HEK293T (cell line): ENCODE measurements around the gene DSG2.

Experiments
- CTCF ChIA-PET: fragments of 350-600 bp; formaldehyde crosslinking; extraction: SDS; loops from one replicate; lab custom pipeline; 2021; ENCODE audit warnings: antibody characterized with exemption, inconsistent platforms; lab: Yijun Ruan, JAX
- POLR2A ChIA-PET: fragments of 350-600 bp; formaldehyde crosslinking; extraction: SDS; loops from one replicate; lab custom pipeline; 2020; ENCODE audit warnings: antibody characterized with exemption, inconsistent platforms; lab: Yijun Ruan, JAX
- DNase-seq: peaks from one replicate; pipeline ENCODE4 v3.0.0; 2012; ENCODE audit warnings: mixed read lengths; ENCODE audit errors: extremely low spot score
- ARNT ChIP-seq: fragments of 450-650 bp; IDR thresholded peaks from 2 replicates; pipeline ENCODE4 v1.6.1; 2017; ENCODE audit warnings: mild to moderate bottlenecking
- BHLHE40 ChIP-seq: fragments of 450-650 bp; IDR thresholded peaks from 2 replicates; pipeline ENCODE4 v1.6.1; 2016; ENCODE audit warnings: mild to moderate bottlenecking, moderate library complexity, borderline replicate concordance
- CTBP1 ChIP-seq: fragments of 450-650 bp; IDR thresholded peaks from 2 replicates; pipeline ENCODE4 v1.6.1; 2016; ENCODE audit warnings: borderline replicate concordance
- ELF4 ChIP-seq: fragments of 450-650 bp; IDR thresholded peaks from 2 replicates; pipeline ENCODE4 v1.6.1; 2017; ENCODE audit warnings: antibody characterized with exemption
- FOXA1 ChIP-seq: fragments of 450-650 bp; IDR thresholded peaks from 2 replicates; pipeline ENCODE4 v1.6.1; 2016; ENCODE audit warnings: mild to moderate bottlenecking
- FOXK2 ChIP-seq: fragments of 450-650 bp; IDR thresholded peaks from 2 replicates; pipeline ENCODE4 v1.6.1; 2016; ENCODE audit warnings: mild to moderate bottlenecking
- FOXM1 ChIP-seq: fragments of 450-650 bp; IDR thresholded peaks from 2 replicates; pipeline ENCODE4 v1.6.1; 2017; ENCODE audit warnings: mild to moderate bottlenecking, borderline replicate concordance
- HDGF ChIP-seq: fragments of 450-650 bp; IDR thresholded peaks from 2 replicates; pipeline ENCODE4 v1.6.1; 2017; ENCODE audit warnings: antibody characterized with exemption, borderline replicate concordance
- L3MBTL2 ChIP-seq: fragments of 450-650 bp; conservative IDR thresholded peaks from 2 replicates; pipeline ENCODE4 v1.6.1; 2016; ENCODE audit warnings: mild to moderate bottlenecking
- LEF1 ChIP-seq: fragments of 450-650 bp; IDR thresholded peaks from 2 replicates; pipeline ENCODE4 v1.6.1; 2017; ENCODE audit warnings: mild to moderate bottlenecking, borderline replicate concordance
- NFRKB ChIP-seq: fragments of 450-650 bp; IDR thresholded peaks from 2 replicates; pipeline ENCODE4 v1.6.1; 2016; ENCODE audit warnings: mild to moderate bottlenecking, moderate library complexity
- PKNOX1 ChIP-seq: fragments of 450-650 bp; IDR thresholded peaks from 2 replicates; pipeline ENCODE4 v1.6.1; 2016
- SP1 ChIP-seq: fragments of 450-650 bp; IDR thresholded peaks from 2 replicates; pipeline ENCODE4 v1.6.1; 2017
- SUZ12 ChIP-seq: fragments of 450-650 bp; IDR thresholded peaks from 2 replicates; pipeline ENCODE4 v1.6.1; 2016; ENCODE audit warnings: mild to moderate bottlenecking
- TARDBP ChIP-seq: fragments of 450-650 bp; IDR thresholded peaks from 2 replicates; pipeline ENCODE4 v1.6.1; 2016
- ZNF384 ChIP-seq: fragments of 450-650 bp; IDR thresholded peaks from 2 replicates; pipeline ENCODE4 v1.6.1; 2016

The DSG2 gene

GRCh38 chr18:31575515-31576257 is 77.7 kb downstream of the DSG2 start:
- no peak for DNase-seq
- CTCF ChIA-PET: interaction anchor here (1.6 kb wide), 2 partner anchors 11 to 13 kb away, joined by 3 to 6 read pairs; no protein-coding TSS in a partner anchor
- TF ChIP-seq ZNF384 (no peak), SUZ12 (no peak), NFRKB (no peak), L3MBTL2 (no peak), SP1 (no peak), FOXM1 (no peak), HDGF (no peak), ARNT (no peak), ELF4 (no peak), CTBP1 (no peak), TARDBP (no peak)
- POLR2A ChIA-PET: no interaction called here

GRCh38 chr18:31576670-31577069 is 78.7 kb downstream of the DSG2 start:
- no peak for DNase-seq
- POLR2A ChIA-PET: no interaction called here
- CTCF ChIA-PET: interaction anchor here (0.6 to 1.6 kb wide), 3 partner anchors 12 to 242 kb away, joined by 3 to 6 read pairs (median 3); no protein-coding TSS in a partner anchor
- TF ChIP-seq ARNT: no peak
- no peak for TF ChIP-seq LEF1
- TF ChIP-seq FOXK2: no peak
- no peak for TF ChIP-seq FOXA1
- no peak for TF ChIP-seq ZNF384
- no peak for TF ChIP-seq PKNOX1
- TF ChIP-seq SP1: no peak
- no peak for TF ChIP-seq FOXM1
- no peak for TF ChIP-seq TARDBP
- TF ChIP-seq SUZ12: no peak
- no peak for TF ChIP-seq CTBP1
- no peak for TF ChIP-seq NFRKB
- no peak for TF ChIP-seq HDGF
- no peak for TF ChIP-seq L3MBTL2
- TF ChIP-seq ELF4: no peak
- no peak for TF ChIP-seq BHLHE40

GRCh38 chr18:31577195-31577594 is 79.2 kb downstream of the DSG2 start:
- CTCF ChIA-PET: interaction anchor here (0.6 to 1.0 kb wide), 2 partner anchors 14 to 242 kb away, joined by 3 read pairs; no protein-coding TSS in a partner anchor
- POLR2A ChIA-PET: no interaction called here
- DNase-seq: no peak
- TF ChIP-seq CTBP1 (no peak), SP1 (no peak), FOXM1 (no peak), ZNF384 (no peak), ARNT (no peak), L3MBTL2 (no peak), LEF1 (no peak), BHLHE40 (no peak), SUZ12 (no peak), HDGF (no peak), FOXA1 (no peak), FOXK2 (no peak), TARDBP (no peak), ELF4 (no peak), PKNOX1 (no peak), NFRKB (no peak)

- TF ChIP-seq ELF4 (no peak), L3MBTL2 (no peak), CTBP1 (no peak), ARNT (no peak), LEF1 (no peak), NFRKB (no peak), HDGF (no peak), SP1 (no peak), PKNOX1 (no peak), FOXA1 (no peak), SUZ12 (no peak), TARDBP (no peak), FOXM1 (no peak), ZNF384 (no peak), FOXK2 (no peak)
- DNase-seq: no peak
- POLR2A ChIA-PET: no interaction called here
- CTCF ChIA-PET: interaction anchor here (1.0 kb wide), 1 partner anchor 15 kb away, joined by 3 read pairs; no protein-coding TSS in a partner anchor
Observed at GRCh38 chr18:31578126-31578525, 80.1 kb downstream of the DSG2 start.

GRCh38 chr18:31579375-31579774 is 81.4 kb downstream of the DSG2 start:
- TF ChIP-seq HDGF (no peak), SP1 (no peak), TARDBP (no peak), BHLHE40 (no peak), LEF1 (no peak), L3MBTL2 (no peak), FOXA1 (no peak), FOXK2 (no peak), NFRKB (no peak), ZNF384 (no peak), FOXM1 (no peak), ELF4 (no peak), SUZ12 (no peak)
- CTCF ChIA-PET: interaction anchor here (0.9 kb wide), 1 partner anchor 15 kb away, joined by 5 read pairs; no protein-coding TSS in a partner anchor
- POLR2A ChIA-PET: no interaction called here
- DNase-seq: no peak
